NOMO-1 treated with DMSO at 0.1 percent for 48 hours (cell line): ENCODE data around the gene CEP85L.

Experiments
- DNase-seq: peaks from one replicate; lab custom pipeline; 2025; ENCODE audit not compliant: unreplicated experiment; lab: John Stamatoyannopoulos, UW

The CEP85L gene

GRCh38 chr6:118625833-118626232 is 25.6 kb downstream of the CEP85L start:
- DNase-seq: no peak

- DNase-seq: no peak
Observed at GRCh38 chr6:118621799-118622470, 29.5 kb downstream of the CEP85L start.

GRCh38 chr6:118620202-118620601 is 31.2 kb downstream of the CEP85L start:
- DNase-seq: no peak

GRCh38 chr6:118618676-118619377 is 32.6 kb downstream of the CEP85L start:
- DNase-seq: peak; percentile 13

- DNase-seq: no peak
Observed at GRCh38 chr6:118617417-118617816, 34.0 kb downstream of the CEP85L start.

- DNase-seq: no peak
Observed at GRCh38 chr6:118611334-118611733, 40.1 kb downstream of the CEP85L start.

- no peak for DNase-seq
Observed at GRCh38 chr6:118606858-118607257, 44.5 kb downstream of the CEP85L start.

- no peak for DNase-seq
Observed at GRCh38 chr6:118606268-118606667, 45.1 kb downstream of the CEP85L start.

- DNase-seq: no peak
Observed at GRCh38 chr6:118603372-118603771, 48.0 kb downstream of the CEP85L start.

- DNase-seq: no peak
Observed at GRCh38 chr6:118602300-118602699, 49.1 kb downstream of the CEP85L start.

GRCh38 chr6:118598324-118598723 is 53.1 kb downstream of the CEP85L start:
- no peak for DNase-seq

- DNase-seq: no peak
Observed at GRCh38 chr6:118597636-118598035, 53.8 kb downstream of the CEP85L start.

- DNase-seq: no peak
Observed at GRCh38 chr6:118596774-118597320, 54.5 kb downstream of the CEP85L start.

- DNase-seq: no peak
Observed at GRCh38 chr6:118594877-118595276, 56.5 kb downstream of the CEP85L start.

- no peak for DNase-seq
Observed at GRCh38 chr6:118591897-118592296, 59.5 kb downstream of the CEP85L start.

- DNase-seq: no peak
Observed at GRCh38 chr6:118589649-118590365, 61.6 kb downstream of the CEP85L start.

- no peak for DNase-seq
Observed at GRCh38 chr6:118589186-118589585, 62.2 kb downstream of the CEP85L start.

GRCh38 chr6:118588626-118589025 is 62.8 kb downstream of the CEP85L start:
- DNase-seq: no peak

GRCh38 chr6:118586746-118587485 is 64.5 kb downstream of the CEP85L start:
- no peak for DNase-seq

- no peak for DNase-seq
Observed at GRCh38 chr6:118584911-118585310, 66.5 kb downstream of the CEP85L start.

GRCh38 chr6:118581489-118581959 is 69.9 kb downstream of the CEP85L start:
- peak; percentile 95 for DNase-seq
